PC-9 (cell line): Measurements from ENCODE around the gene LAMB1. TPM values are rescaled to one million over a fixed set of nuclear protein-coding genes. Genes with fewer than 3 reads are reported as not detected.

ENCODE experiments used
- BruUV-seq: library from RNA; stranded (reverse); fragments of 400-500 nt; replicated peaks from 2 replicates; lab custom pipeline; 2021; lab: Mats Ljungman, UMichigan
- CTCF ChIA-PET: fragments of 300-600 bp; sonication (Branson Sonifier 250); formaldehyde crosslinking; loops from one replicate; lab custom pipeline; 2022; ENCODE audit warnings: antibody characterized with exemption; lab: Charles Lee
- POLR2A ChIA-PET: fragments of 300-600 bp; sonication (Branson Sonifier 250); formaldehyde crosslinking; loops from one replicate; lab custom pipeline; 2022; ENCODE audit warnings: antibody characterized with exemption; ENCODE audit not compliant: unreplicated experiment; lab: Charles Lee
- DNase-seq, 2 experiments: peaks; one replicate each; pipeline versions ENCODE4 v3.0.0 to v3.0.0-alpha.2; 2015 to 2022; ENCODE audit warnings: mixed read lengths in 1 of 2
- H2AFZ ChIP-seq: fragments of 200-600 bp; sonication (generic); 2 replicates; pipeline ENCODE4 v1.8.1; 2017; ENCODE audit warnings: antibody characterized with exemption
- H3F3A ChIP-seq: fragments of 200-600 bp; sonication (generic); 2 replicates; pipeline ENCODE4 v1.8.1; 2017; ENCODE audit warnings: antibody characterized with exemption, mild to moderate bottlenecking, low read depth; ENCODE audit not compliant: insufficient read depth
- H3K27ac ChIP-seq: fragments of 200-600 bp; sonication (generic); 2 replicates; pipeline ENCODE4 v1.6.1; 2016; ENCODE audit warnings: mixed run types
- H3K27me3 ChIP-seq: fragments of 200-600 bp; sonication (generic); 2 replicates; pipeline ENCODE4 v1.6.1; 2016; ENCODE audit warnings: low read depth, mixed run types; ENCODE audit not compliant: insufficient read depth
- H3K36me3 ChIP-seq: fragments of 200-600 bp; sonication (generic); 2 replicates; pipeline ENCODE4 v1.6.1; 2016; ENCODE audit warnings: low read depth, mixed run types
- H3K4me1 ChIP-seq: fragments of 200-600 bp; sonication (generic); replicated peaks from 2 replicates; pipeline ENCODE4 v1.6.1; 2016; ENCODE audit warnings: mixed run types; ENCODE audit not compliant: insufficient read depth
- H3K4me2 ChIP-seq: fragments of 200-600 bp; sonication (generic); 2 replicates; pipeline ENCODE4 v1.6.1; 2017; ENCODE audit warnings: mixed run types
- H3K4me3 ChIP-seq: fragments of 200-600 bp; sonication (generic); 2 replicates; pipeline ENCODE4 v1.6.1; 2016; ENCODE audit warnings: mixed run types
- H3K79me2 ChIP-seq: fragments of 200-600 bp; sonication (generic); 2 replicates; pipeline ENCODE4 v1.6.1; 2017; ENCODE audit warnings: low read depth, mixed run types
- H3K9me2 ChIP-seq: fragments of 200-600 bp; sonication (generic); 2 replicates; pipeline ENCODE4 v1.8.1; 2017; ENCODE audit warnings: mild to moderate bottlenecking; ENCODE audit not compliant: insufficient read depth
- H3K9me3 ChIP-seq: fragments of 200-600 bp; sonication (generic); 2 replicates; pipeline ENCODE4 v1.8.1; 2016; ENCODE audit warnings: low read depth; ENCODE audit not compliant: insufficient read depth
- H4K20me1 ChIP-seq: fragments of 200-600 bp; sonication (generic); 2 replicates; pipeline ENCODE4 v1.8.1; 2017; ENCODE audit not compliant: insufficient read depth
- CTCF ChIP-seq: fragments of 200-600 bp; sonication (generic); conservative IDR thresholded peaks from 2 replicates; pipeline ENCODE4 v1.6.1; 2017; ENCODE audit warnings: mixed run types, antibody characterized with exemption, mild to moderate bottlenecking, moderate library complexity
- EZH2 ChIP-seq: fragments of 200-600 bp; sonication (generic); IDR thresholded peaks from 2 replicates; pipeline ENCODE4 v1.8.0; 2017; ENCODE audit warnings: antibody characterized with exemption, low read depth
- intact Hi-C: fragments of 100-400 bp; cut with micrococcal nuclease; formaldehyde crosslinking; loops from one replicate; pipeline ENCODE4 v1.10.0; 2022; ENCODE audit not compliant: unreplicated experiment
- total RNA-seq: library from RNA; stranded (reverse); gene quantifications from 2 replicates; pipeline ENCODE4 v1.2.3, GENCODE V29; 2021

LAMB1 gene
- total RNA-seq, 1 experiment from 2014 or later, result 236 TPM

- Histone ChIP-seq H3K27me3 (no peaks in the 10 kb centered on the region), H3K4me2 (no peak overlapping the region), H3K27ac (no peak overlapping the region), H3K79me2 (no peaks in the 10 kb centered on the region), H2AFZ (no peak overlapping the region; the same call in 1 of the 2 replicates), H3K9me3 (no peaks in the 10 kb centered on the region), H3F3A (0 out of 2 replicates have a peak, but pooled peaks cover 12% of the 10 kb centered on the region), H3K4me1 (peaks cover 47% of the 10 kb centered on the region), H4K20me1 (no peaks in the 10 kb centered on the region), H3K9me2 (no peaks in the 10 kb centered on the region), H3K4me3 (no peak overlapping the region), H3K36me3 (no peaks in the 10 kb centered on the region)
- CTCF ChIA-PET, result no interaction called here
- intact Hi-C loops, result no loop called here
- no peak for TF ChIP-seq CTCF
- POLR2A ChIA-PET, result no interaction called here
- no TSS peak for BruUV-seq
- no peak for DNase-seq
Observed at GRCh38 chr7:108014215-108014614, 11.3 kb upstream of the LAMB1 start.

- TF ChIP-seq EZH2 (no peak), CTCF (no peak)
- H3K4me3 ChIP-seq, result no peak overlapping the region
- no peaks in the 10 kb centered on the region for H3K79me2 ChIP-seq
- no peaks in the 10 kb centered on the region for H4K20me1 ChIP-seq
- ChIA-PET CTCF (no interaction called here), POLR2A (interaction anchor here (0.5 to 0.6 kb wide), 2 partner anchors 14 to 84 kb away, joined by 4 to 17 read pairs; no protein-coding TSS in a partner anchor)
- intact Hi-C loops, result no loop called here
- no peak overlapping the region for H3K27ac ChIP-seq
- peaks cover 44% of the 10 kb centered on the region for H3K4me1 ChIP-seq
- no peaks in the 10 kb centered on the region for H3K36me3 ChIP-seq
- DNase-seq, result peak in 1 of 2 experiments; percentile 72
- no peaks in the 10 kb centered on the region for H3K27me3 ChIP-seq
- 0 out of 2 replicates have a peak, but pooled peaks cover 12% of the 10 kb centered on the region for H3F3A ChIP-seq
- H2AFZ ChIP-seq, result no peak overlapping the region
- H3K9me3 ChIP-seq, result no peaks in the 10 kb centered on the region
- H3K9me2 ChIP-seq, result no peaks in the 10 kb centered on the region
- no TSS peak for BruUV-seq
- 0 out of 2 replicates have a peak overlapping the region, but pooled peaks have one; percentile 2 for H3K4me2 ChIP-seq
Observed at GRCh38 chr7:108012499-108013430, 9.8 kb upstream of the LAMB1 start.

GRCh38 chr7:108010377-108010776 is 7.4 kb upstream of the LAMB1 start:
- Histone ChIP-seq H3F3A (0 out of 2 replicates have a peak, but pooled peaks cover 6% of the 10 kb centered on the region), H3K9me3 (no peaks in the 10 kb centered on the region), H3K27me3 (no peaks in the 10 kb centered on the region), H3K4me2 (no peak overlapping the region), H2AFZ (no peak overlapping the region), H3K4me1 (peaks cover 26% of the 10 kb centered on the region), H3K27ac (no peak overlapping the region), H3K4me3 (no peak overlapping the region), H3K79me2 (no peaks in the 10 kb centered on the region), H3K9me2 (no peaks in the 10 kb centered on the region), H4K20me1 (no peaks in the 10 kb centered on the region), H3K36me3 (no peaks in the 10 kb centered on the region)
- no peak for TF ChIP-seq CTCF
- TF ChIP-seq EZH2, result no peak
- CTCF ChIA-PET, result no interaction called here
- BruUV-seq, result no TSS peak
- POLR2A ChIA-PET, result no interaction called here
- no peak for DNase-seq
- intact Hi-C loops, result no loop called here
